Hematopoietic multipotent progenitor cell treated with erythropoietin and hydrocortisone succinate and interleukin-3 and kit ligand, for 15 days (in vitro differentiated cells): ENCODE measurements around the gene GRIA4.
"Not testable (repeated sequence)": the region's sequence is repeated elsewhere in the genome, so short reads cannot be mapped to it uniquely, and the experiment has no call there.

Experiments
- DNase-seq: peaks from one replicate; pipeline ENCODE4 v3.0.0-alpha.2; 2015; ENCODE audit warnings: low spot score

Gene GRIA4

GRCh38 chr11:105860105-105860504 lies 250.2 kb downstream of the GRIA4 start:
- no peak for DNase-seq

- no peak for DNase-seq
Measured at GRCh38 chr11:105861225-105861624, 251.4 kb downstream of the GRIA4 start.

GRCh38 chr11:105862736-105863367 lies 253.0 kb downstream of the GRIA4 start:
- DNase-seq = no peak

GRCh38 chr11:105863523-105863922 lies 253.7 kb downstream of the GRIA4 start:
- DNase-seq = no peak

GRCh38 chr11:105867742-105868141 lies 257.9 kb downstream of the GRIA4 start:
- no peak for DNase-seq

- DNase-seq = no peak
Measured at GRCh38 chr11:105868762-105869285, 259.0 kb downstream of the GRIA4 start.

GRCh38 chr11:105870516-105871113 lies 260.7 kb downstream of the GRIA4 start:
- no peak for DNase-seq

- no peak for DNase-seq
Measured at GRCh38 chr11:105878510-105878909, 268.6 kb downstream of the GRIA4 start.

- DNase-seq = not testable (repeated sequence)
Measured at GRCh38 chr11:105878927-105879326, 269.1 kb downstream of the GRIA4 start.

- DNase-seq = no peak
Measured at GRCh38 chr11:105881027-105881426, 271.2 kb downstream of the GRIA4 start.

- DNase-seq = no peak
Measured at GRCh38 chr11:105884436-105884835, 274.6 kb downstream of the GRIA4 start.

- no peak for DNase-seq
Measured at GRCh38 chr11:105891685-105892084, 281.8 kb downstream of the GRIA4 start.

GRCh38 chr11:105897161-105897560 lies 287.3 kb downstream of the GRIA4 start:
- DNase-seq = no peak

GRCh38 chr11:105899772-105900171 lies 289.9 kb downstream of the GRIA4 start:
- no peak for DNase-seq

GRCh38 chr11:105900515-105901035 lies 290.7 kb downstream of the GRIA4 start:
- DNase-seq = no peak

GRCh38 chr11:105903113-105903512 lies 293.2 kb downstream of the GRIA4 start:
- no peak for DNase-seq

GRCh38 chr11:105906517-105906916 lies 296.6 kb downstream of the GRIA4 start:
- DNase-seq = no peak

GRCh38 chr11:105907319-105907718 lies 297.4 kb downstream of the GRIA4 start:
- no peak for DNase-seq

- no peak for DNase-seq
Measured at GRCh38 chr11:105910095-105910715, 300.3 kb downstream of the GRIA4 start.

- DNase-seq = no peak
Measured at GRCh38 chr11:105911454-105911853, 301.6 kb downstream of the GRIA4 start.

- no peak for DNase-seq
Measured at GRCh38 chr11:105912666-105913065, 302.8 kb downstream of the GRIA4 start.

- no peak for DNase-seq
Measured at GRCh38 chr11:105915021-105915420, 305.1 kb downstream of the GRIA4 start.

- DNase-seq = no peak
Measured at GRCh38 chr11:105918039-105918438, 308.2 kb downstream of the GRIA4 start.
